IPS DF 6.9 (cell line): ENCODE data around the gene TSPAN17.
A peak's percentile ranks its signal among the peaks of the same experiment; 100 is the strongest.

Experiments used
- DNase-seq: peaks from one replicate; pipeline ENCODE4 v3.0.0-alpha.2; 2013; ENCODE audit warnings: low read depth, low spot score
- H3K27ac ChIP-seq: one replicate; pipeline ENCODE4 v1.5.1; 2013; ENCODE audit warnings: low read length, control low read depth
- H3K27me3 ChIP-seq: 2 replicates; pipeline ENCODE4 v1.6.1; 2013; ENCODE audit warnings: mild to moderate bottlenecking, low read length; ENCODE audit not compliant: control insufficient read depth, insufficient read depth
- H3K36me3 ChIP-seq: 2 replicates; pipeline ENCODE4 v1.6.1; 2013; ENCODE audit warnings: low read length; ENCODE audit not compliant: control insufficient read depth, insufficient read depth
- H3K4me1 ChIP-seq: 2 replicates; pipeline ENCODE4 v1.6.1; 2013; ENCODE audit warnings: low read length; ENCODE audit not compliant: control insufficient read depth, insufficient read depth
- H3K4me3 ChIP-seq: 2 replicates; pipeline ENCODE4 v1.5.1; 2013; ENCODE audit warnings: mild to moderate bottlenecking, low read length
- H3K9me3 ChIP-seq: 2 replicates; pipeline ENCODE4 v1.6.1; 2013; ENCODE audit warnings: low read length, inconsistent platforms; ENCODE audit not compliant: control insufficient read depth, insufficient read depth
- WGBS: extraction: QIAGEN DNeasy Blood & Tissue Kit; methylation state at CpG from one replicate; pipeline ENCODE4 v1.1.7; 2013; ENCODE audit warnings: mixed read lengths, missing lambda C conversion rate; ENCODE audit not compliant: insufficient read length, insufficient coverage; 5-methylcytosine and 5-hydroxymethylcytosine counted together

Gene TSPAN17

DNA sequence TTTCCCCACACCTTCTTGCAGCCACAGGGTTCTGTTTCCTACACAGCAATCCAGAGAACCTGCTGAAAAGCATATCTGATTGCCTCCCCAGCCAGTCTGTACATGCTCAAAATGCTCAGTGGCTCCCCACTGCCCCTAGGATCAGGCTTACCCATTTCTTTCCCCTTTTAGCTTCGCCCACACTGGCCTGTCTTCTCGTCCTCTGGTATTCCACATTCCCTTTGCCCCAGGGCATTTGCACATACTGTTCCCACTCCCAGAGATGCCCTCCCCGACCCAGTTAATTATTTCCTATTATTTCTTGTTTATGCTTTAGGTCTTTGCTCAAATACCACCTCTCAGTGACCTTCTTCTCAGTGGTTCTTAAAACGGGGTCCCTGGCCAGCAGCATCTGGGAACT lies 6.7 kb upstream of the TSPAN17 start:
- Histone ChIP-seq H3K9me3 (no peaks in the 10 kb centered on the region), H3K4me3 (no peak overlapping the region), H3K4me1 (peaks cover 6% of the 10 kb centered on the region), H3K36me3 (no peaks in the 10 kb centered on the region), H3K27ac (no peak overlapping the region), H3K27me3 (no peaks in the 10 kb centered on the region)
- DNase-seq: no peak
- no CpG with 5 or more reads among the region's 4 CpGs for WGBS

DNA sequence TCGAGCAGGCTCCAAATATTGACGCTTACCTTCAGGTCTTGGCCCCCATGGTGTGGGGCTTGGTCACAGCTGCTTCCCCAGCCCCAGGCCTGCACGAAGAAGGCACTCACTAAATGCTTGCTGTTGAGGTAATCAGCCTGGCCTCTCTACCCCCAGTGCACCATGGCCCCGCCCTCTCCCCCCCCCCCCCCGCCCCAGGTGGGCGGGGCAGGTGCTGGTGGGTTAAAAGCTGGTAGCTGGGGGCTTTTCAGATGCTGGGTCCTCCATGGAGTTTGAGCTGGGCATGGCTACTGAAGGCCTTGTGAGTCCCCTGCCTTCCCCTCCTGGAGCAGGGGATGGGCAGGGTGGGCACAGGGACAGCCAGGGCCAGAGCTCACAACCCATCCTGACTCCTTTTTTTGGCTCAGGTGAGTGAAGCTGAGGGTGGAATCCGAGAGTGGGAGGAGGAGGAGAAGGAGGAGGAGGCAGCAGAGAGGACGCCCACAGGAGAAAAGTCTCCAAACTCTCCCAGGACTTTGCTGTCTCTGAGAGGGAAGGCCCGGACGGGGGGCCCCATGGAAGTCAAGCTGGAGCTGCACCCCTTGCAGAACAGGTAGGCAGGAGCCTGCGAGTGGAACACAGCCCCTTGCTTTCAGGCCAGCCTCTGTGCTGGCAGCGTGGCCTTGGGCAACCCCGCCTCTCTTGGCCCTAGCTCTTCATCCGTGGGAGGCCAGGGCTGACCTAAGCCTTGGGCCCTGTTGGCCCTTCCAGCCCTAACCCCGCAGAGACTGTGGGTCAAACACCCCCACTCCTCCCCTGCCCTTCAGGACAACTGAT lies 4.4 kb upstream of the TSPAN17 start:
- Histone ChIP-seq H3K27ac (no peak overlapping the region), H3K36me3 (no peaks in the 10 kb centered on the region), H3K9me3 (no peaks in the 10 kb centered on the region), H3K4me1 (peaks cover 8% of the 10 kb centered on the region), H3K4me3 (no peak overlapping the region), H3K27me3 (no peaks in the 10 kb centered on the region)
- no peak for DNase-seq
- WGBS: no CpG with 5 or more reads among the region's 15 CpGs

DNA sequence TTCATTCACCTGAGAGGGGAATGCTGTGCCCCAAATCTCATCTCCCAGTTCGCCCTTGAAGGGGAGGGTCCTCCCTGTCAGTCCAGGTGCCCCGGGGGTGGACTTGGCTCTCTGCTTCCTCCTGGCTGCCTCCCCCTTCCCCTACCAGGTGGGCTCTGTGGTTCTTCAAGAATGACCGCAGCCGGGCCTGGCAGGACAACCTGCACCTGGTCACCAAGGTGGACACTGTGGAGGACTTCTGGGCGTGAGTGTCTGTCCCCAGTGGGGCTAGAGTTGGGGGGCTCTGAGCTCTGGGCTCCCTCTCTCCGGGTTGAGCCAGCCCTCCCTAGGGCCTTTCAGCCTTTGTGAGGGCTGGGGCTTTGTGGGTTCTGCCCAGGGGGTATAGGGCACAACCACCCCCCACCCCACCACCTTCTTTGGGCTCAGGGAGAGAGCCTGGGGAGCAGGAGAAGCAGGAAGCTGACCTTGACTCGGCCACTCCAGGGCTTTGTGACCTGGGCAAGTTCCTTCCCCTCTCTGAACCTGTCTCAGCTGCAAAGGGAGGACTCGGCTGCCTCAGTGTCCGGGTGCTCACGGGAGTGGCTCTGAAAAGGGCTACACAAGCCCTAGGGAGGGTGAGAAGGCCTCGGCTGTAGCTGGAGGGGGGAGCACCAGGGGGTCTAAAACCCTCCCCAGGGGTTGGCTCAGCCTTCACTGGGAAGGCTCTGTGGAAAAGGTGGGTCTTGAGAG lies 3.6 kb upstream of the TSPAN17 start:
- Histone ChIP-seq H3K36me3 (no peaks in the 10 kb centered on the region), H3K4me3 (no peak overlapping the region), H3K27ac (no peak overlapping the region), H3K4me1 (peaks cover 8% of the 10 kb centered on the region), H3K27me3 (no peaks in the 10 kb centered on the region), H3K9me3 (no peaks in the 10 kb centered on the region)
- WGBS: no CpG with 5 or more reads among the region's 11 CpGs
- DNase-seq: no peak

DNA sequence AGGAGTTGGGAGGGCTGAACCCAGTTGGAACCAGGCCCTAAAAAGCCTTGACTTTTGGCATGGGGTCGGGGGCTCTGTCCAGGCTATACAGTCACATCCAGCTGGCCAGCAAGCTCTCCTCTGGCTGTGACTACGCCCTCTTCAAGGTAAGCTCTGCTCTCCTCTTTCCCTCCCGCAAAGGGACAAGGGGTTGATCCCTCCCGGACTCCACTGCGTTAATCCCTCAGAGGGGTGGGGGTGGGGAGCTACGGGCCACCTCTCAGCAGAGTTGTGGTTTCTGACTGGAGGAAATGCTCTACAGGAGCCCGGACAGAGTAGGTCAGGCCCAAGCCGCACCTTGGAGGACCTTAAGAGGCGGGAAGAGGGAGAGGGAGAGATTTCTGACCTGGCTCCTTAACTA lies 3.0 kb upstream of the TSPAN17 start:
- no peak overlapping the region for H3K27ac ChIP-seq
- WGBS: no CpG with 5 or more reads among the region's 9 CpGs
- no peak overlapping the region for H3K4me3 ChIP-seq
- no peaks in the 10 kb centered on the region for H3K36me3 ChIP-seq
- H3K4me1 ChIP-seq: peaks cover 8% of the 10 kb centered on the region
- no peaks in the 10 kb centered on the region for H3K9me3 ChIP-seq
- no peaks in the 10 kb centered on the region for H3K27me3 ChIP-seq
- no peak for DNase-seq

DNA sequence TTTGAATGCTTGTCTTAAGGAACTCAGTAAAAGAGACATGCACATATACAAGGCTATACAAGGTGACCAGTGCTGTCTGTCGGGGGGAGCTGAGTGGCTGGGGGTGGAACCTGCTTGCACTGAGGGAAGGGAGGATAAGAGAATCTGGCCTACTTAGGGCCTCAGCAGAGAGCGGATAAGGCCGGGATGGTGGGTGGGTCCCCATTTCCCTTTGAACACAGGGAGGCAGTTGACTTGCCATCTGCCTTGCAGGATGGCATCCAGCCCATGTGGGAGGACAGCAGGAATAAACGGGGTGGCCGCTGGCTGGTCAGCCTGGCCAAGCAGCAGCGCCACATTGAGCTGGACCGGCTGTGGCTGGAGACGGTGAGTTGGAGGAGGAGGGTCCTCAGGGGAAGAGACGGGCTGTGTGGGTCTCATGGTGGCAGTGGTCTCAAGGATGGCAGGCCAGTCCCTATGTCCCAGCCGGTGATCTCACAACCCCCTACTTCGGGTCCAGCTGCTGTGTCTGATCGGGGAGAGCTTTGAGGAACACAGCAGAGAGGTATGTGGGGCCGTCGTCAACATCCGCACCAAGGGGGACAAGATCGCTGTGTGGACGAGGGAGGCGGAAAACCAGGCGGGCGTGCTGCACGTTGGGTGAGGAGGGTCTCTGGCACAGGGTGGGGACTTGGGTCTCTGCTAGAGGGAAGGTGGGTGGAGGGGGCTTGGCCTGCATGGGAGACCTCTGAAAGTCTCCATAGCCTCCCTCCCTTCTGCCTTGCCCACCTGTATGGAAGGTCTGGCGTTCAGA lies 2.2 kb upstream of the TSPAN17 start:
- WGBS: no CpG with 5 or more reads among the region's 22 CpGs
- no peak for DNase-seq
- no peak overlapping the region for H3K27ac ChIP-seq
- no peaks in the 10 kb centered on the region for H3K9me3 ChIP-seq
- peaks cover 8% of the 10 kb centered on the region for H3K4me1 ChIP-seq
- no peak overlapping the region for H3K4me3 ChIP-seq
- no peaks in the 10 kb centered on the region for H3K27me3 ChIP-seq
- no peaks in the 10 kb centered on the region for H3K36me3 ChIP-seq

DNA sequence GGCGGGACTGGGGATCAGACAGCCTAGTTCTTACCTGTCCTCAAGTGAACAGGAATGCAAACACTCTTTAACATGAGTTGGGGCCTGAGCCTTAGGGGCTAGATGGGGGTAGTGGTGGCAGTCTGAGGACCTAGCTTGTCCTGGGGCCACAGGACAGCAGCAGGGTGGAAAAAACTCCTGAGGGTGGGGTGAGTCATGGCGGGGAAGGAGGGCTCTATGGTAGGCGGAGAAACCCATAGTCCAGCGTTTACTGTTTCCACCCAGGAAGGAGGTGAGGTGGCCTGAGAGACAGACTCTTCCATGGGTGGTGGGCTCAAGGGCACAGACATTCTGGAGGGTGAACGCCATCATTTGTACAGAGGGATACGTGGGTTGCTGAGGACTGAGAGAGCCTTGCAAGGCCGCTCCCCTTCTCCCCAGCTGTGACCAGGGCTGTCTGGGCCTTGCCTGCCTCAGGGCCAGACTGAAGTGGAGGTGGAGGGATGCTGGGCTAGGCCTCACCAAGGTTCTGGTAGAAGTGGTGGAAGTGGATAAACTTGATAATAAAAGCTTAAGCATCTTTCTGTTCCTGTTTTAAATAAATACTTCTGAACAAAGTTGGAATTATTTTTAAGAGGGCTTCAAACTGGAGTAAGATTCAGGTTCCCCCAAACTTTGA lies 1.1 kb upstream of the TSPAN17 start:
- no peaks in the 10 kb centered on the region for H3K36me3 ChIP-seq
- no peak for DNase-seq
- no peak overlapping the region for H3K27ac ChIP-seq
- H3K4me1 ChIP-seq: peaks cover 8% of the 10 kb centered on the region
- no peaks in the 10 kb centered on the region for H3K27me3 ChIP-seq
- H3K9me3 ChIP-seq: no peaks in the 10 kb centered on the region
- WGBS: no CpG with 5 or more reads among the region's 7 CpGs
- H3K4me3 ChIP-seq: no peak overlapping the region

DNA sequence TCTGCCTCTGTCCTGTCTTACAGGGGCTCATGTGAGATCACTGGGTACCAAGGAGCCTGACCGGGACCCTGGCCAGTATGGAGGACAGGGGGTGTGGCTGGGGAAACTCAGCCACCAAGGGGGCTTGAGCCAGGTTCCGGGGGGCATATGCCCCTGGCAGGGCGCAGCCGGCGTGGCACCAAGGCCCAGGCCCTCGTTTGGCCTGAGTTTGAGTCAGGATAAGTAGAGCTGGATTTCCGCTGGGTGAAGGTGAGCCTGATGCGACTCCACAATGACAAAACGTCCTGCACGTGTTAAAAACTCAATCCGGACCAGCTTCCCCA lies 616 bp upstream of the TSPAN17 start:
- Histone ChIP-seq H3K4me1 (peaks cover 8% of the 10 kb centered on the region), H3K27me3 (no peaks in the 10 kb centered on the region), H3K9me3 (no peaks in the 10 kb centered on the region), H3K27ac (no peak overlapping the region), H3K4me3 (no peak overlapping the region), H3K36me3 (no peaks in the 10 kb centered on the region)
- no CpG with 5 or more reads among the region's 11 CpGs for WGBS
- DNase-seq: no peak

DNA sequence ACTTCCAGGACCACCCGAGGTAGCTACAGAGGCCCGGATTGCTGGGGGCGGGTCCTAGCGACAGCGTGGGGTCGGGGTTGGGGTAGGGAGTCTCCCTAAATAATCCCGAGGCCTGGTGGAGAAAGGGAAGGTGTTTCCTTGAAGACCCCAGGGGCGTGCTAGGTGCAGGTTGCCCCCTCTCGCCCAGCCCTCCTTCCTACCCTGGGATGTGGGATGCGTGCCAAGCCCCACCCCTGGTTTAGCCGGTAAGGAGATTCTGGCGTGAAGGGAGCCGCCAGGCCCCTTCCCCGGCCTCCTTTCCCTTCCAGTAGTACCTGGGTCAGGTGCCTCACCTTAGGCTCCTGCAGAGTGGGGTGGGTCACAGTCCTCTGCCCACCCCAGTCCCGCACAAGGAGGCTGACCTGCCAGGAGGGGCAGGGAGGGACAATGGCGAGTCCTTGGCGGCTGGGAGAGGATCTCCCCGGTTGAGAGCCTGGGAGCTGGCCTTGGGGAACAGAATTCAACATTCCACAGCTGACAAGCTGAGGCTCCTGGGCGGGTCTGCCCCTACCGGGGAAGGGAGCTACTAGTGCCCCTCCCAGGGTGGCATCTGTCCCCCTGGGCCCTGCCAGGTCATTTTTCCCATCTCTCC lies 674 bp downstream of the TSPAN17 start:
- no peak for DNase-seq
- Histone ChIP-seq H3K27me3 (no peaks in the 10 kb centered on the region), H3K4me1 (peaks cover 4% of the 10 kb centered on the region), H3K4me3 (peak overlapping the region; percentile 43), H3K36me3 (no peaks in the 10 kb centered on the region), H3K9me3 (no peaks in the 10 kb centered on the region), H3K27ac (no peak overlapping the region)
- no CpG with 5 or more reads among the region's 20 CpGs for WGBS

DNA sequence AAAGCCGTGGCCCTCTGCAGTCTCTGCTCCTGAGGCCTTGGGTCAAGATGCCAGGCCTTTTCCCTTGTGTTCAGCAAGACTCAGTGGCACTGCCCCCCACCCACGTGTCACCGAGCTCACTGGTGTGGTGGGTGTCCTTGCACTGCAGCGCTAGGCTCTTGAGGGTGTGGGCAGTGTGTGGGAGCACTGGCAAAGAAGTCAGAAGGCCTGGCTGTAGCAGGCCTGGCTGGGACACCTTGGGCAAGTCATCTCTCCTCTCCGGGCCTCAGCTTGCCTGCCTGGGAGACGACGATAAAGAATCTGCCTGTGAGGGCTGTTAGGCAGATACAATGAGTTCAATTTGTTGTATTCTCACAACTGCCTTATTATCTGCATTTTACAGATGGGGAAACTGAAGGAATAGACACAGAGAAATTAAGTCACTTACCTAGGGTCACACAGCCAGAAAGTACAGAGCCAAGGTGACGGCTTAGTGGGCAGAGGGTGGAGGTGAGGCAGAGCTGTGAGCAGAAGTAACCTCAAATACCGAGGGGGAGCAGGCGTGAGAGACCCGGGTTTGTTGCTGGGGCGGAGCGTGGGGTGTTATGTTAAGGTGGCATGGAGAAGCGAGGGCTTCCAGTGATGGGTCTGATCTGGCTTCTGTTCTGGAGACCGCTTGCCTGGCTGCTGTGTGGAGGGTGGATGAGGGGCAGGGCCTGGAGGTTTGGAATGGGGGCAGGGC lies 1.4 kb downstream of the TSPAN17 start:
- WGBS: no CpG with 5 or more reads among the region's 15 CpGs
- Histone ChIP-seq H3K4me3 (0 out of 2 replicates have a peak overlapping the region, but pooled peaks have one; percentile 43), H3K9me3 (no peaks in the 10 kb centered on the region), H3K27me3 (no peaks in the 10 kb centered on the region), H3K36me3 (peaks cover 4% of the 10 kb centered on the region; the same call in 1 of the 2 replicates), H3K27ac (no peak overlapping the region), H3K4me1 (peaks cover 2% of the 10 kb centered on the region)
- DNase-seq: no peak
